Erythroblast (primary cell): ENCODE measurements around the gene LRRC37B.

Experiments used
- GATA1 ChIP-seq: IDR thresholded peaks from 2 replicates; pipeline ENCODE4 v1.6.1; 2011; ENCODE audit warnings: low read depth, mild to moderate bottlenecking, control low read depth, low read length, moderate library complexity
- POLR2A ChIP-seq: IDR thresholded peaks from 2 replicates; pipeline ENCODE4 v1.6.1; 2011; ENCODE audit warnings: mild to moderate bottlenecking, low read length

GRCh38 chr17:32021615-32021955 is 14.4 kb downstream of the LRRC37B start:
- TF ChIP-seq POLR2A (no peak), GATA1 (no peak)
